Fibroblast of skin of left biceps (primary cell): ENCODE results near the gene RANBP10.

ENCODE experiments used
- DNase-seq, 2 experiments: peaks; one replicate each; pipeline ENCODE4 v3.0.0-alpha.2; 2013; ENCODE audit warnings: low read depth in 2 of 2

RANBP10 gene

GRCh38 chr16:67676516-67676915, 129.8 kb downstream of the RANBP10 start:
- DNase-seq, result no peak

GRCh38 chr16:67675999-67676398, 130.4 kb downstream of the RANBP10 start:
- DNase-seq, result no peak

DNA sequence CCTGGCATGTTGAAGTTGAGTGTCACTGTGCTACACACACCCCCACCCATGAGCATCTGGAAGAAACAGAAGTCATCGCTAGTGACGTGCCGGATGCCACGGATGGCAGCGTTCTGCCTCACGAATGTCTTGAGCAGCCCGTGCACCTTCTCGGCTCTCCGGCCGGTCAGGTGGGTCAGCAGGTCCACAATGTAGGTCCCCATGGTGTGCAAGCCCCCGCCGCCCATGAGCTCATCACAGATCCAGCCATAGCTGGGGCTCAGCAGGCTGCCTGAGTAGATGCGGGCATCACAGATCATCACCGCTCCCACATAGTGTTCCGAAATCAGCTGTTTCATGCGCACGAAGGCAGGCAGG, 130.8 kb downstream of the RANBP10 start:
- no peak for DNase-seq

- DNase-seq, result no peak
Measured at GRCh38 chr16:67674851-67675578, 131.3 kb downstream of the RANBP10 start.

- no peak for DNase-seq
Measured at GRCh38 chr16:67673712-67674580, 132.4 kb downstream of the RANBP10 start.
